Memory B cell (primary cell): ENCODE results near the gene LPCAT3.
A peak's percentile ranks its signal among the peaks of the same experiment; 100 is the strongest.
"Not testable (repeated sequence)": the region's sequence is repeated elsewhere in the genome, so short reads cannot be mapped to it uniquely, and the experiment has no call there.

Experiments used
- ATAC-seq: fragments of 150-1000 bp; cut with Tn5 transposase; 2 replicates; pipeline ENCODE4 v1.10.0; 2021; ENCODE audit warnings: low read depth, mild to moderate bottlenecking, moderate library complexity
- DNase-seq, 2 donors: peaks; one replicate each; pipeline ENCODE4 v3.0.0; 2022; ENCODE audit warnings: low spot score in 2 of 2
- H3K27ac Mint-ChIP-seq: one replicate; pipeline ENCODE4 v1.8.0; 2022; ENCODE audit warnings: mild to moderate bottlenecking, moderate library complexity, mixed read lengths
- H3K27me3 Mint-ChIP-seq: one replicate; pipeline ENCODE4 v1.8.0; 2022; ENCODE audit warnings: mixed read lengths
- H3K36me3 Mint-ChIP-seq: one replicate; pipeline ENCODE4 v1.8.0; 2022; ENCODE audit warnings: mild to moderate bottlenecking, mixed read lengths
- H3K4me1 Mint-ChIP-seq: one replicate; pipeline ENCODE4 v1.8.0; 2022; ENCODE audit warnings: mixed read lengths
- H3K4me3 Mint-ChIP-seq: one replicate; pipeline ENCODE4 v1.8.0; 2022; ENCODE audit warnings: mild to moderate bottlenecking, moderate library complexity, mixed read lengths
- H3K9me3 Mint-ChIP-seq: one replicate; pipeline ENCODE4 v1.8.0; 2022; ENCODE audit warnings: mixed read lengths

The LPCAT3 gene

DNA sequence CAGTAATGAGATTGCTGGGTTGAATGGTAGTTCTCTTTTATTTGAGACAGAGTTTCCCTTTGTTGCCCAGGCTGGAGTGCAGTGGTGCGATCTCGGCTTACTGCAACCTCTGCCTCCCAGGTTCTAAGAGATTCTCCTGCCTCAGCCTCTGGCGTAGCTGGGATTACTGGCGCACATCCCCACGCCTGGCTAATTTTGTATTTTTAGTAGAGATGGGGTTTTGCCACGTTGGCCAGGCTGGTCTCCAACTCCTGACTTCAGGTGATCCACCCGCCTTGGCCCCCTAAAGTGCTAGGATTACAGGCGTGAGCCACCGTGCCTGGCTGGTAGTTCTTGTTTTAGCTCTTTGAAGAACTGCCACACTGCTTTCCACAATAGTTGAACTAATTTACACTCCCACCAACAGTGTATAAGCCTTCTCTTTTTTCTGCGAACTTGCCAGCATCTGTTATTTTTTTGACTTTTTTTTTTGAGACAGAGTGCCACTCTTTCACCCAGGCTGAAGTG lies 31.2 kb upstream of the LPCAT3 start:
- not testable (repeated sequence) for H3K36me3 Mint-ChIP-seq, DNase-seq, H3K4me1 Mint-ChIP-seq, H3K9me3 Mint-ChIP-seq, H3K27me3 Mint-ChIP-seq, H3K4me3 Mint-ChIP-seq, ATAC-seq, H3K27ac Mint-ChIP-seq

DNA sequence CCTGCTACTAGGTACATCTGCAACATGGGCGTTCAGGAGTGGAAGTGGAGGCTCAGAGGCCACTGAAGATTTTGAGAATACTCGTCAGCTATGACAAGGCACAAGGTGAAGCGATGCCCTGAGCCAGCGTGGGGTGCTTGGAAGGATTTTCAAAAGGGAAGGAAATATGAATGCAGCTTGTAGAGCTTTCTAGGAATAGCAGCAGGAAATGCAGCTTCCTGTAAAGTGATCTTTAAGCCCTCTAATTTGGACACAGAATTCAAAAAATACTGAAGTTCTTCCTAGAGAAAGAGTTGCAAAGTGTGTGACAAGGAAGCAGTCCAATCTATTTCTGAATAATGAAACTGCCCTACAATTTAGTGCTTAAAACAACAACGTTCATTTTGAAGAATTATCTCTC lies 29.0 kb upstream of the LPCAT3 start:
- Mint-ChIP-seq H3K4me3 (no peak overlapping the region), H3K9me3 (no peaks in the 10 kb centered on the region), H3K27me3 (peaks cover 1% of the 10 kb centered on the region), H3K36me3 (no peaks in the 10 kb centered on the region), H3K4me1 (peaks cover 7% of the 10 kb centered on the region), H3K27ac (no peak overlapping the region)
- DNase-seq: no peak
- no peak for ATAC-seq

DNA sequence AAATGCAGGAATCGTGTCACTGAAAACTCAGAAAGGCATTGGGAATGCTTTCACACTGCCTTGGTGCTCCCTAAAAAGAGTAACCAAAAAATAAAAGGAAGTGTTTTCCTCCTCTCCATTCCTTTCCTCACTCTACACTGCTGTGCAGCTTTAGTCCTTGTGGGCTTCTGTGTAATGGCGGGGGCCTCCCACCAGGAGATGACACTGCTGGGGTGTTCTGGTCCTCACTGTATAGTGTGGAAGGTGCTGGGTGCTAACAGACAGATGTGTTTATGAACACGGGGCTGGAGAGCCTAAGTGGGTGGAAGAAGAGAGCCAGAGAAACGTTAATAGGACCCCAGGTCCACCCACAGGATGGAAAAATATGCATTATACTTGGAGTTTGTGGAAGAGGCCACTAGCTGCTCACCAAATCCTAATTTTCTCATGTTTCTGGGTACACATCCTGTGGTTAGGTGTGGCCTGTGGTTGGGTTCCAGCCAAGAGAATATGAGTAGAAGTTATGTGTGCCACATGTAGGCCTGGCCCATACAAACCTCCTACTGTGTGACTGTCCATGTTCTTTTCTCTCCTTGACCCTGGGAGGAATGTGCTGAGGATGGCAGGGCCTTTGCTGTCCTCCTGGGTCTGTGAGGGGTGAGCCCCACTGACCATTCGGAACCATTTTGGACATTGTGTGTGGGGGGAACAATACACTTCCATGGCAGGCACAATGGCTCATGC lies 28.3 kb upstream of the LPCAT3 start:
- Mint-ChIP-seq H3K4me1 (peaks cover 7% of the 10 kb centered on the region), H3K27ac (no peak overlapping the region), H3K9me3 (no peaks in the 10 kb centered on the region), H3K36me3 (no peaks in the 10 kb centered on the region), H3K4me3 (no peak overlapping the region), H3K27me3 (peaks cover 1% of the 10 kb centered on the region)
- ATAC-seq (no peak), DNase-seq (no peak)

DNA sequence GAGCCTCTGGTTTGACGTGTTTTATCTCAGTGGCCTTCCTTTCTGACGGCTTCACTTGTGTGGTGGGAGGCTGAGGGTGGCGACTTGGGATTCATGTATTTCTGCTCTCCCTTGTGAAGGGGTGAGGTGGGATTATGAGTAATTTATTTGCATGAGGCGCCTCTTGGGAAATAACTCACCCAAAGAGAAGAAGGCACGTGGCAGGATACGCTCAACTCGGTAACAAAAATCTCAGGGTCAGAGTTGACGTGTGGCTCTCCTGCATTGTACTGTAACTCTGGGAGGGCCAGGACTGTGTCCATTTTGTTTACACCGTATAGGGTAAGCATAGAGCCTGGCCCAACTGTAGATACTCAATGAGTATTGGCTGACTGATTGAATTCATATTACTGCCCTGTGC lies 27.6 kb upstream of the LPCAT3 start:
- no peaks in the 10 kb centered on the region for H3K27me3 Mint-ChIP-seq
- H3K27ac Mint-ChIP-seq: no peak overlapping the region
- DNase-seq: no peak
- H3K4me3 Mint-ChIP-seq: no peak overlapping the region
- H3K36me3 Mint-ChIP-seq: no peaks in the 10 kb centered on the region
- H3K9me3 Mint-ChIP-seq: no peaks in the 10 kb centered on the region
- peaks cover 7% of the 10 kb centered on the region for H3K4me1 Mint-ChIP-seq
- ATAC-seq: no peak

DNA sequence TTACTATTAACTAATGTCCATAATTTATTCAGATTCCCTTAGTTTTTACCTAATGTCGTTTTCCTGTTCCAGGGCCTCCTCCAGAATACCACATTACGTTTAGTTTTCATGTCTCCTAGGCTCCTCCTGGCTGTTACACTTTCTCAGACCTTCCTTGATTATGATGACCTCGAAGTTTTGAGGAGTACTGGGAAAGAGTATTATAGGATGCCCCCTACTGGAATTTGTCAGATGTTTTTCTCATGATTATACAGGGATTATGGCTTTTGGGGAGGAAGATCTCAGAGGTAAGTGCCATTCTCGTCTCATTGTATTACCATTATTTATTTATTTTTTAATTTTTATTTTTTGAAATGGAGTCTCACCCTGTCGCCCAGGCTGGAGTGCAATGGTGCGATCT lies 24.6 kb upstream of the LPCAT3 start:
- ATAC-seq: peak; percentile 32
- Mint-ChIP-seq H3K27ac (no peak overlapping the region), H3K4me1 (peaks cover 5% of the 10 kb centered on the region), H3K36me3 (no peaks in the 10 kb centered on the region), H3K27me3 (no peaks in the 10 kb centered on the region), H3K9me3 (no peaks in the 10 kb centered on the region), H3K4me3 (no peak overlapping the region)
- DNase-seq: no peak

DNA sequence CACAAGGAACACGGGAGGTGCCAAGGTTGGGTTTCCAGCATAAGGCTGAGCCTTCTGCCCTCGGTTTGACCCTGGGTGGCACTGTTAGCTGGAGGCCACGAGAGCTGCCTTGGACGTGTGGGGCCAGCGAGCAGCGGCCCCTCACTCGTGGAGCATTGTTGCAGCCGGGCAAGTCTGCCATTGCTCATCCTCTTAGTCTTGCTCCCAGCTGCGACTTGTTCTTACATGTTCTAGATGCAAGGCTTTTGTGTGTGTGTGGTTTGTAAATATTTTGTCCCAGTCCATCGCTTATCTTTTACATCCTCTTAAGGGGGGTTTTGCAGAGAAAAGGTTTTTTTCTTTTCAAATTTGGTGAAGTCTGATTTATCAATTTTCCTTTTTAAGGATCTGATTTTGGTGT lies 21.1 kb upstream of the LPCAT3 start:
- H3K9me3 Mint-ChIP-seq: no peaks in the 10 kb centered on the region
- ATAC-seq (no peak), DNase-seq (no peak)
- no peaks in the 10 kb centered on the region for H3K4me1 Mint-ChIP-seq
- H3K27ac Mint-ChIP-seq: no peak overlapping the region
- H3K4me3 Mint-ChIP-seq: no peak overlapping the region
- H3K36me3 Mint-ChIP-seq: no peaks in the 10 kb centered on the region
- no peaks in the 10 kb centered on the region for H3K27me3 Mint-ChIP-seq

DNA sequence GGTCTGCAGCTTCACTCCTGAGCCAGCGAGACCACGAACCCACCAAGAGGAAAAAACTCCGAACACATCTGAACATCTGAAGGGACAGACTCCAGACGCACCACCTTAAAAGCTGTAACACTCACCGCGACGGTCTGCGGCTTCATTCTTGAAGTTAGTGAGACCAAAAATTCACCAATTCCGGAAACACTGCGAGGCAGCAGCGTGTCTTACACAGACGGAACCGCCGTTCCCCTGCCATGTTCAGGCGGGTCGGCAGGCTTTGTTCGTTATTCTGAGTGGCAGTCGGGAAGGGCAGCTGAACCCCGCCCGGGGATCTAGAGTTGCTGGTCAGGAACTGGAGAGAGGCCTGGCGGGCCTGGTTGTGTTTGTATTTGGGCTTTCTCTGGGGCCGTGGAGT lies 20.3 kb upstream of the LPCAT3 start:
- Mint-ChIP-seq H3K36me3 (no peaks in the 10 kb centered on the region), H3K9me3 (no peaks in the 10 kb centered on the region), H3K4me1 (no peaks in the 10 kb centered on the region), H3K4me3 (no peak overlapping the region), H3K27ac (no peak overlapping the region), H3K27me3 (no peaks in the 10 kb centered on the region)
- ATAC-seq (no peak), DNase-seq (no peak)

DNA sequence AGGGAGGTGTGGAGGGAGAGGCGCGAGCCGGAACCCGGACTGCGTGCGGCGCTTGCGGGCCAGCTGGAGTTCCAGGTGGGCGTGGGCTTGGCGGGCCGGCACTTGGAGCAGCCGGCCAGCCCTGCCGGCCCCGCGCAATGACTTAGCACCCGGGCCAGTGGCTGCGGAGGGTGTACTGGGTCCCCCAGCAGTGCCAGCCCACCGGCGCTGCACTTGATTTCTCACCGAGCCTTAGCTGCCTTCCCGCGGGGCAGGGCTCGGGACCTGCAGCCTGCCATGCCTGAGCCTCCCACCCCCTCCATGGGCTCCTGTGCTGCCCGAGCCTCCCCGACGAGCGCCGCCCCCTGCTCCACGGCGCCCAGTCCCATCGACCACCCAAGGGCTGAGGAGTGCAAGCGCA lies 19.1 kb upstream of the LPCAT3 start:
- not testable (repeated sequence) for H3K36me3 Mint-ChIP-seq, H3K4me3 Mint-ChIP-seq, H3K9me3 Mint-ChIP-seq, DNase-seq, H3K4me1 Mint-ChIP-seq, H3K27me3 Mint-ChIP-seq, H3K27ac Mint-ChIP-seq, ATAC-seq

DNA sequence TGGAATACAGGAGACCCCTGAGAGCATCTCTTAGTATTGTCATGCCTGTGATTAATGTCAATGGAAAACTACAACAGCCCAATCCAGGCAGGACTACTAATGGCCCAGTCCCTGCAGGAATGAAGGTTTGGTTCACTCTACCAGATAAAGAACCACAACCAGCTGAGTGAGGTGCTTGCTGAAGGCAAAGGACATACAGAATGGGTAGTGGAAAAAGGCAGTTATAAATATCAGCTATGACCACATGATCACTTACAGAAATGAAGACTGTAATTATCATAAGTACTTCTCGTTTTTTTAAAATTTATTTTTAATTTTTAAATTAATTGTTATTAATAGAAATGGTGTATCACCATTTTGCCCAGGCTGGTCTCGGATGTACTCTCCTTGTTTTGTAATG lies 17.2 kb upstream of the LPCAT3 start:
- no peak overlapping the region for H3K4me3 Mint-ChIP-seq
- no peaks in the 10 kb centered on the region for H3K9me3 Mint-ChIP-seq
- DNase-seq (no peak), ATAC-seq (no peak)
- H3K27ac Mint-ChIP-seq: no peak overlapping the region
- H3K27me3 Mint-ChIP-seq: no peaks in the 10 kb centered on the region
- H3K4me1 Mint-ChIP-seq: no peaks in the 10 kb centered on the region
- no peaks in the 10 kb centered on the region for H3K36me3 Mint-ChIP-seq

DNA sequence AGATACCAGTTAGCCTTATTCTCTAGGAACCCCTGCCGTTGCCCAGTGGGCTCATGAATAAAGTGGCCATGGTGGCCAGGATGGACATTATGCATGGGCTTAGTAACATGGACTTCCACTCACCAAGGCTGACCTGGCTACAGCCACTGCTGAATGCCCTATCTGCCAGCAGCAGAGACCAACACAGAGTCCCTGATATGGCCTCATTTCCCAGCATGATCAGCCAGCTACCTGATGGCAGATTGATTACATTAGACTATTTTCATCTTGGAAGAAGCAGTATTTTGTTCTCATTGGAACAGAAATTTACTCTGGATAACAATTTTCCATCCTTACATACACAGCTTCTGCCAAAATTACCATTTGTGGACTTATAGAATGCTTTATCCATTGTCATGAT lies 16.2 kb upstream of the LPCAT3 start:
- DNase-seq (no peak), ATAC-seq (no peak)
- no peak overlapping the region for H3K27ac Mint-ChIP-seq
- H3K36me3 Mint-ChIP-seq: no peaks in the 10 kb centered on the region
- no peaks in the 10 kb centered on the region for H3K4me1 Mint-ChIP-seq
- H3K4me3 Mint-ChIP-seq: no peak overlapping the region
- H3K27me3 Mint-ChIP-seq: no peaks in the 10 kb centered on the region
- H3K9me3 Mint-ChIP-seq: no peaks in the 10 kb centered on the region

DNA sequence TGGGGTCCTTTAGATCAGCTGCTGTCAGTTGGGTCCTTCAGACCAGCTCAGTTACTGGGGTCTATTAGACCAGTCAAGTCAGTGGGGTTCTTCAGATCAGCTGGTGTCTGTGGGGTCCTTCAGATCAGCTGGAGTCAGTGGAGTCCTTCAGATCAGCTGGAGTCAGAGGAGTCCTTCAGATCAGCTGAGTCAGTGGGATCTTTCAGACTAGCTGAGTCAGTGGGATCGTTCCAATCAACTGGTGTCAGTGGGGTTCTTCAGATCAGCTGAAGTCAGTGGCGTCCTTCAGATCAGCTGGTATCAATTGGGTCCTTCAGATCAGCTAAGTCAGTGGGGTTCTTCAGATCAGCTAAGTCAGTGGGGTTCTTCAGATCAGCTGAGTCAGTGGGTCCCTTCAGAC lies 14.7 kb upstream of the LPCAT3 start:
- no peak overlapping the region for H3K4me3 Mint-ChIP-seq
- ATAC-seq: no peak
- no peaks in the 10 kb centered on the region for H3K27me3 Mint-ChIP-seq
- no peaks in the 10 kb centered on the region for H3K36me3 Mint-ChIP-seq
- H3K27ac Mint-ChIP-seq: no peak overlapping the region
- no peaks in the 10 kb centered on the region for H3K4me1 Mint-ChIP-seq
- no peaks in the 10 kb centered on the region for H3K9me3 Mint-ChIP-seq
- DNase-seq: no peak

DNA sequence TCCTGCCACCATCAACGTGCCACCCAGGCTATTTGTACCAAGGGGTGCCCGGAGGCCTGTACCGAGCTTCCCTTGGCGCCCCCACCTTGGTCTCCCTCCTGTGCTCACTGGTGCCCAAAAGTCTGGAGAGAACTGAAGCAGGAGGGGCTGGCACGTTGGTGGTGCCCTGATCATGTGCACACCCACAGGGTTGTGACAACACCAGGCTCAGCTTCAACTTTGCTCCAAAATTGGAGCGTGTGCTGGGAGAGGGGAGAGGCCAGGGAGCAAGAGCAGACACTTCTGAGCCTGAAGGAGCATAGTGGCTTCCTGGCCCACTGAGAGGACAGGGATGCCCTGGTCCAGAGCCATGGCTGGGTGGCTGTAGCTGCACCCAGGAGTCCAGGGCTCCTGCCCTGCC lies 13.0 kb upstream of the LPCAT3 start:
- H3K4me1 Mint-ChIP-seq: no peaks in the 10 kb centered on the region
- no peaks in the 10 kb centered on the region for H3K27me3 Mint-ChIP-seq
- H3K9me3 Mint-ChIP-seq: no peaks in the 10 kb centered on the region
- DNase-seq (no peak), ATAC-seq (no peak)
- H3K27ac Mint-ChIP-seq: no peak overlapping the region
- no peak overlapping the region for H3K4me3 Mint-ChIP-seq
- no peaks in the 10 kb centered on the region for H3K36me3 Mint-ChIP-seq

DNA sequence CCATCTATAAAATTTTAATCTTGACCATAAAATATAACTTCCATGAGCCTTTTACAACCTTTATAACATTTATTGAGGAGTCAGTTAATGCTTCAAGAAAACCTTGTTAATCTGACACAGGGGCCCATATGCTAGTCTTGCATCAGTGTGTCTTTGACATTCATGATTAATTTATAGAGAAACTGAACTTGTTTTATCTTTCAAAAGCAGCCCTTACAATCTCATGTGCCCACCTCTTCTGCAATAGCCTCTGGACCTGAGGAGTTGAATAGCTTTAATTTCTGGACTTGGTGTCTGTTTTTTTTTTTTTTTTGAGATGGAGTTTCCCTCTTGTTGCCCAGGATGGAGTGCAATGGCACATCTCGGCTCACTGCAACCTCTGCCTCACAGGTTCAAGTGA lies 8.6 kb upstream of the LPCAT3 start:
- no peaks in the 10 kb centered on the region for H3K4me1 Mint-ChIP-seq
- H3K9me3 Mint-ChIP-seq: no peaks in the 10 kb centered on the region
- H3K27ac Mint-ChIP-seq: no peak overlapping the region
- no peak overlapping the region for H3K4me3 Mint-ChIP-seq
- DNase-seq (no peak), ATAC-seq (no peak)
- H3K27me3 Mint-ChIP-seq: no peaks in the 10 kb centered on the region
- H3K36me3 Mint-ChIP-seq: no peaks in the 10 kb centered on the region

DNA sequence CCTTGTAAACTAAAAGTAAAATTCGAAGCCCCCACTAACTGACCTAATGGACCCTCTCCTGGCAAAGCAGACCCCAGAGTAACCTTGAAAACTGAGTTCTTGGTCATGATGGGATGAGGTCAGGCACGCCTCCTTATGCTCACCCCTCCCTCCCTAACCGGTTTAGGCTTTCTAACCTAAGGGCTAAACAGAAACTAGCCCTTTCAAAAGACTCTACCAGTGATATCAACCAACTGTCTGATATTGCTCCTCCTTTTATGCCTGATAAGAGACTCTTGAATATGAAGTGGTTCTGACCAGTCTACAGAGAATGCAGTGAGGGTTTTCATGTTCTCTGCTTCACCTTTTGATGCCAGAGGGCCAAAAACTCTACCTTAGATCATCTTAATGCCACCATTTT lies 4.8 kb upstream of the LPCAT3 start:
- H3K4me1 Mint-ChIP-seq: no peaks in the 10 kb centered on the region
- no peak for ATAC-seq
- H3K9me3 Mint-ChIP-seq: no peaks in the 10 kb centered on the region
- no peak overlapping the region for H3K27ac Mint-ChIP-seq
- H3K4me3 Mint-ChIP-seq: no peak overlapping the region
- no peak for DNase-seq
- no peaks in the 10 kb centered on the region for H3K27me3 Mint-ChIP-seq
- no peaks in the 10 kb centered on the region for H3K36me3 Mint-ChIP-seq

DNA sequence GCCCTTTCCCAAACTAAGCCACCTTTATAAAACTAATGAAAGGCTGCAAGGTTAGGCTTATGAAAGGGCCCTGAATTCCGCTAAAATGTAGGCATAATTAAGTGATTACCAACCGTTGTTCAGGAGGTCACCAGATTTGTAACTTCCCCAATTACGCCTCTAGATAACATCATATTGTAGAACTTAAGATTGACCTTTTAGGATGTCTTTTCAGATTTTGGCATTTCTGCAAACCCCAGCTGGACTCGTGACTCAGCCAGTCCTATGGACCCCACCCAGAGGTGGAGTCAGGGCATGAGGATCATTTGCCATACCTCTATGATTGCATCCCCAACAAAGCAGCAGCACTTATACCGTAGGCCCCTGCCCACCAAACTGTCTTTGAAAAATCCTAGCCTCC lies 3.7 kb upstream of the LPCAT3 start:
- ATAC-seq: no peak
- no peak for DNase-seq
- Mint-ChIP-seq H3K9me3 (no peaks in the 10 kb centered on the region), H3K36me3 (no peaks in the 10 kb centered on the region), H3K27ac (no peak overlapping the region), H3K27me3 (no peaks in the 10 kb centered on the region), H3K4me1 (peaks cover 7% of the 10 kb centered on the region), H3K4me3 (no peak overlapping the region)
